GM21825 (cell line): ENCODE data around the gene BRD1.

Source experiments
- ATAC-seq: cut with Tn5 transposase; IDR thresholded peaks from one replicate; pipeline ENCODE4 v1.9.1; 2021; ENCODE audit warnings: mild to moderate bottlenecking, moderate library complexity; ENCODE audit not compliant: unreplicated experiment

BRD1 gene

DNA sequence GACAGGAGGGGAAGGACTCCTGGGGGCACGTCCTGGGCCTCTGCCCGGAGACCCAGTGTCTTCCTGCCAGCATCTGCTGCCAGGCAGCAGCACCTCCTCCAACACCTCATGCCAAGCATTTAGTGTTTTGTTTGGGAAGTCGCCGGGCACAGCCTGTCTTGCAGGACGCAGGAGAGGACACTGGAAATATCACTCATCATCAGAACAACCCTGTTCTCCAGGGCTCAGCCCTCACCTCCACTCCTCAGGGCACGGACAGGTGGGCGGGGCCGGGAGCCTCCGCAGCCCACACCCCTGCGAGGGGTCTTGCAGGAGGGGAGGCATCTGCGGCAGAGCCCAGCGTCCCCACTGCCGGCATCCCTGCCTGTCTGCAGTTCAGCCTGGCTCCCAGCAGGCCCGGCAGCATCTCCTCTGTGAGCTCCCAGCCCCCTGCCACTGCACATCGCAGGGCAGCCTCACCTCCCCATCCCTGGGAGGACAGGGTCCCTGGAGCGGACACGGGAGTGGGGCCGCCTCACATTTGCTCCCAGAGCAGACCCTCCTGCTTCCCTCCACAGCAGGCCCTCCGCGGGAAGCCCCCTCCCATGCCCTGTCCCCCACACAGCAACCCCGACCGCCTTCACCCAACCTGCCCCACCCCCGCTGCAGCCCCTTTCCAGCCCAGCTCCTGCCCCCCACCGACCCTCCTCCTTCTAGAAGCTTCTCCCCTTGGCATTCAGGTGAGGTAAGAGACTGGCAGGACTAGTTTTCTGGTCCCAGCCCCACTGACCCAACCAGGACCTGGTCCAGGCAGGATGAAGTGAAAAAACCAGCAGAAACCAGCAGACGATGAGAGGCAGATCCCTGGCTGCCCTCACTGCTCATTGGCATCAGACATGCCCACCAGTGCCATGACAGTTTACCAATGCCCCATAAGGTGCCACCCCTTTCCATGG is 72.7 kb downstream of the BRD1 start:
- ATAC-seq: no peak

DNA sequence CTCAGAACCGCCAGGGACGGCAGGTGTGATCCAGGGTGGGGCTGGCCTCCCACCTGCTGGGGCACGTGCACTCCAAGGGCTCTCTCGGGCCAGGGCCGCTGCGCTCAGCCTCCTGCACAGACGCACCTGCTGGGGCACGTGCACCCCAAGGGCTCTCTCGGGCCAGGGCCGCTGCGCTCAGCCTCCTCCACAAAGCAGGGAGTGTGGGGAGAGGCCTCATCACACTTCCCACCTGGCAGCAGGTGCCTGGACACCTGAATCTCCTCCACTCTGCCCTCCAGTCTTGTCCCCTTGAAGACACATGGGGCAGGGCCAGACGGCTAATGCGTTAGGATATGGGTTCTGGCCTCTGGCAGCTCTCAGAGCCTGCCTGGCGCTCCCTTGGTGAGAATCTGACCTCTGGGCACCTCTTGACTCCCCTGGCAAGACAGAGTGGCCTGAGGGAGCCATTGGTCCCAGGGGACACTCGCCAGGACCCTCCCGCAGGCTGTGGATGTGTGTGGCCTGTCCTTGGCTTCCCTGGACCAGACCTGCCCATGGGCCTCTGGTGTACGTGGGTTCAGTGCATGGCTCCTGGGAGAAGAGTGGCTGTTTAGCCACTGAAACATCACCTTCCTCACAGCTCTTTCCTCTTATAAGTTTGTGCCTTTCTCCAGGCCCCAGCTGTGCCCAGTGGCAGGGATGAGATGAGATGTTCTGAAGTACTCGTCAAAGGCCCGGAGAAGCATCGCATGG is 73.5 kb downstream of the BRD1 start:
- ATAC-seq: no peak

DNA sequence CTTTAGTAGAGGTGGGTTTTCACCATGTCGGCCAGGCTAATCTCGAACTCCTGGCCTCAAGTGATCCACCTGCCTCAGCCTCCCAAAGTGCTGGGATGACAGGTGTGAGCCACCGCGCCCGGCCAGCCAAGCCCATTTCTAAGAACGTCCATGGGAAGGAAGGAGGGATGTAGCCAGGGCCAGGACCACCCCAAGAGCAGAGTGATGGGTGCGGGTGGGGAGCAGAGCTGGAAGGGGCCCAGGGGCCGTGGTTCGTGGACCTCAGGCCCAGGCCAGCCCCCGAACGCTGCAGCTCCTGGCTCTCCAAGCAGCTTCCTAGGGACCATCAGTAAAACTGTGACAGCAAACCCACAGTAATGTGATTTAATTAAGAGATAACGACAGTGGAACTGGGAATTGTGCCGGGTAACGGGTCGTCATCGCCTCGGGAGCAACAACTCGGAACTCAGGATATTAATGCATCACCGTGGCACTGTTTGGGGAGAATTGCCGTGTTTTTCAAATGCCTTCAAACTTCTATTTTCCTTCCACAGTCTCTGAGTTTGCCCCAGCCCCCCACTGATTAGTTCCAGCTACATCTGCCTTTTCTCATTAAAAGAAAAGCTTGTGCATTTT is 74.3 kb downstream of the BRD1 start:
- ATAC-seq: no peak

DNA sequence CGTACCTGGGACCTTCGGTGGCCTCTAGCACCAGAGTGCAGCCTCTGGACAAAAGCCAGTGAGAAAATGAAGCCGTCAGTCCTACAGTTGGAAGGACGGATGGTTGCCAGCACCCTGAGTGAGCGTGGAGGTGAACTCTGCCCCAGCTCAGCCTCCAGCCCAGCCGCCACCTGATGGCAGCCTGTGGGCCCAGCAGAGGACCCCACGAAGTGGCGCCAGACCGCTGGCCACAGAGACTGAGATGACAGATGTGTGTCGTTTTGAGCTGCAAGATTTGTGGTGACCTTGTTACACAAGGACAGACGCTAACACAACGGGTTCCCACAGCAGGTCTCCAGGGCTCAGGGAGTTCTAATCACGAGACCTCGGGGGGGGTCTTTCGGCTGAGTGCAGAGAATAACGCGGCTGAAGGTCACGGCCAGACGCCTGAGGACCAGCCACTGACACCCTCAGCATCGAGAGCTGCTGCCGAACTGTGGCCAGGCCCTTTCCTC is 75.0 kb downstream of the BRD1 start:
- no peak for ATAC-seq

DNA sequence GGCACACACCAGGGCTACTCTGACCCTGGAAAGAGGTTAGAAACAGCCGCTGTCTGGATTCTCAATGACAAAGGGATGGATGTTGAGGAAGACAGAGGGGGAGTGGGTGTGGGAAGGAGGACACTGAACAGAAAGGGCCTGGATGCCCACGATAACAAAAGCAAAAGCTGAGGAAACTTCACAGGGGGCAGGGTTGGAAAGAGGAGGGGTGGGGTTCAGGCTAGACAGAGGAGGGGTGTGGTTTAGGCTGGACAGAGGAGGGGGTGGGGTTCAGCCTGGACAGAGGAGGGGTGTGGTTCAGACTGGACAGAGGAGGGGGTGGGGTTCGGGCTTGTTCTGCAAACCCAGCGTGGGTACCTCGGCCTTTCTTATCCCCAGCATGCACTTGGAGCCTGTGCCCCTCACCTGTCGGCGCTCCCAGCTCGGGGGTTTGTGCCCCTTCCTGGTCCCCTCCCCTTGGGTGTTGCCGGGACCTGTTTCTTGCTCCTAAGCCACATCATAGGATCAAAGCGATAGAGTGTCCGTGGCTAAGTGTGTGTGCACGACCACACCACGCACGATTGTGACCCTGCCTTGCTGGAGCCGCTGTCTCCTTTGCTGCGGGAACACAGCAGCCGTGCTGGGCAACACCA is 75.6 kb downstream of the BRD1 start:
- no peak for ATAC-seq

DNA sequence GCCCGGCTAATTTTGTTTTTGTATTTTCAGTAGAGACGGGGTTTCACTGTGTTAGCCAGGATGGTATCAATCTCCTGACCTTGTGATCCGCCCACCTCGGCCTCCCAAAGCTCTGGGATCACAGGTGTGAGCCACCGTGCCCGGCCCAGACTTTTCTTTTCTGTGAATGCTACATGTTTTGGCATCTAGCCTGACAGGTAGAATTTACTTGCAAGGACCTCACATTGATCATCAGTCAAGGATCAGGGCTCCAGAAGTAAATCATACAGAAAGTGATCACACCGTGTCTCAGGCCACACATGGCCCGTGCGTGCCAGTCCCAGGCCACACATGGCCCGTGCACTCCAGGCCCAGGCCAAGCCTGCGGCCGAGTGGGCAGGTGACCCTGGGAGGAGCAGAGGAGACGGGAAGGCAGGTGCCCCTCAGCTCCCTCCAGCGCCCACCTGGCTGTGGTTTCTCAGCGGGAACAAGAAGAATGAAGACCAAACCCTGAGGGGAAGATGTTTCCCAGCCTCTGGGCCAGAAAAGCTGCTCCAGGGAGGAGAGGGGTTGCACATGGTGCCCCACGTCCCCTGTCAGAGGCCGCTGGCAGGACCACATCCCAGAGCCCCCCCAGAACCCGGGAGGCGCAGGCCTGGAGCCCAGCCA is 76.2 kb downstream of the BRD1 start:
- ATAC-seq: no peak

DNA sequence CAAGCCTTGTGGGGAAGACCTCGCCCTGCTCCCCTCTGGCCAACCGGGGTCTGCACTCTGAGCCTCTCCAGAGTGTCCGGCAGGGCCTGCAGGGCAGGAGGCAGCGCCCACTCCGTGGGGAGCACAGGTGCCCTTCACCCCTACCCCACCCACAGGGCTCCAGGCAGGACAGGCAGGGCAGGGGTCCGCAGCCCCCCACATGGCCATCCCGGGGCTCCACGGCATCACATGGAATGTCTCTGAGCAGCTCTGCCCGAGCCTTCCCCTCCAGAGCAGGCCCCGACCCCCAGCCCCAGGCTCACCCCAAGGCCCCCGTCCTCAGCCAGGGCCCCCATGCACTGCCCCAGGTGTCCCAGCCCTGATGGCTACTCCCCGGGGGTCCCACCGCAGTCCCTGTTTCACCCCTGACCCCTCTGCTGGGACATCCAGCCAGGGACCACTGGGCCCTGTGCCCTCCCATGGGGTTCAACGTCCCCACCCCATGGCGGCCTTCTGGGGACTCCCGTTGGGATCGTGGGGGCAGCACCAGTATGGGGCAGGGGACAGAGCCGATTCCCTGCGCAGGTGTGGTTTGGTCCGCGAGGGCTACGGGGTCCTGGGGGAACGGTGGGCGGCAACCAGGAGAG is 77.7 kb downstream of the BRD1 start:
- no peak for ATAC-seq

DNA sequence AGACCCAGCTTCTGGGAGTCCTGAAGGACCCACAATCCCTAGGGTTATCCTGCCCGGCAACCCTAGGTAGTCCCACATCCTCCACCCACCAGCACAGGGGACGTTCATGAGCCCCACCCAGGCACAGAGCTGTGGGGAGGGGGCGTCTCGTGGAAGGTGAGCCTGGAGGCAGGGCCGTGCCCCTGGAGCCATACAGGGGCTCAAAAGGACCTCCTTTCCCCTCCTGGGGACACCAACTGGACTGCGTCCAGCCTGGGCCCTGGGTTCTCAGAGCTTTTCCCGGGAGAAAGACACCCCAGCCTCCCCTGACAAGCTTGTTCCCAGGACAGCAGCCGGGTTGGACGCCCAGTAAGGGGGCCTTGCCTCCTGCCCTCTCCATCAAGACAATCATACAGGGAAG is 78.4 kb downstream of the BRD1 start:
- no peak for ATAC-seq

DNA sequence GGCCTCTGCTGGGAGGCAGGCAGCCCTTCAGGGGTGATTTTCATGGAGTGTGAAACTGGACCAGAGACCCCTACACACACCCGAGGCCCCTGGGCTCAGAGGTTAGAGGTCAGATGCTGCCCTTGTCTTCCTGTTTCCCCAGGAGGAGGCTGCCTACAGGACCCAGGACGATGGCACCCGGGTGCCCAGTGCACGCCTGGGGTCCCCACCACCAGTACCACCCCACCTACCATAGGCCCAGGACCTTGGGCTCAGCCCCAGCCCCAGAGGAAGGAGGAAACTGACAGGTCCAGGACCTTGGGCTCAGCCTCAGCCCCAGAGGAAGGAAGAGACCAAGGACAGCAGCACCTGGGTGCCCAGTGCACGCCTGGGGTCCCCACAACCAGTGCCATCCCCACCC is 79.2 kb downstream of the BRD1 start:
- no peak for ATAC-seq

DNA sequence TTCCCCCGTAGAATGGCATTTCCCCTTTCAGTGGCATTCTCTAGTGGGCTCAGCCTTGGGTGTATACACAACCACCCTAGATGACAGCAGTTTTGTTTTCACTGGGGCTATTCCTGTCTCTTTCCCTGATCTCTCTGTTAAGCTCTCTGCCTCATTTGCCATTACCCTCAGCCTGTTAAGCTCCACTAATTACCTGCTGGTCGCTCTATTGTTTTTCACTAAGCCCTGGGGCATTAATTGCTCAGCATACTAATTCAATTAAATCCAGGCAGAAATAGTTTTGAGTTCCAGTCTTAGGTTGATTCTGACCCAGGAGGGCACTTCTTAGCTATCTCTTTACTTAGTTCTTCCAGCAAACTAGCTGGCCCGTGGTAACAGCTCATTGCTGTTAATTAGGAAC is 80.0 kb downstream of the BRD1 start:
- no peak for ATAC-seq

DNA sequence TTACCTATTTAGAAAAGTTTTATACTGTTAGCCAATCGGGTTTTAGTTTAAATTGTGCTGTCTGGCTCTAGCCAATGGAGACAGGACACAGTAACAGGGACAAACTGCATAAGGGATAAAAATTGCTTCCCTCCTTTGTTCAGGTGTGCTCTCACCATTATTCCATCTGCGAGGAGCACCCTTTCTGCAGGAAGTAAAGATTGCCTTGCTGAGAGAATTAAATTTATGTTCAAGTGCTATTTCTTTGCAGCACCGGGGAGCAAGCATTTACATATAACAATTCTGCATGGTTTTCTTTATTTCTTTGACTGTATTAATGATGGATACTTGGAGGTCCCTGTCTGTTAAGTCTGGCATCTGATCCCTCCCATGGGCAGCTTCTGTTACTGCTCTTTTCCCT is 80.5 kb downstream of the BRD1 start:
- ATAC-seq: no peak

DNA sequence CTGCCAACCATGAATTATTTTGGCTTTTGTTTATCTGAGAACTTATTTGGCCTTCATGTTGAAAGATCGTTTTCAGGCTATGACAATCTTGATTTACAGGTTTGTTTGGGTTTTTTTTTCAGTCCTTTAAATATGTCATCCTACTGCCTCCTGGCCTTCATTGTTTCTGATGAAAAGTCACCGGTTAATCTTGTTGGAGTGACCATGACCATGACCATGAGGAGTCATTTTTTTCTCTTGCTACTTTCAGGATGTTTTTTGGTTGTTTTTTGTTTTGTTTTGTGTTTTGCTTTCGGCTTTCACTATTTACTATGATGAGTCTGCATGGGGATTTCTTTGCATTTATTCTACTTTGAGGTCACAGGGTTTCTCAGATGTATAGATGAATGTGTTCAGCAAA is 81.6 kb downstream of the BRD1 start:
- ATAC-seq: no peak

DNA sequence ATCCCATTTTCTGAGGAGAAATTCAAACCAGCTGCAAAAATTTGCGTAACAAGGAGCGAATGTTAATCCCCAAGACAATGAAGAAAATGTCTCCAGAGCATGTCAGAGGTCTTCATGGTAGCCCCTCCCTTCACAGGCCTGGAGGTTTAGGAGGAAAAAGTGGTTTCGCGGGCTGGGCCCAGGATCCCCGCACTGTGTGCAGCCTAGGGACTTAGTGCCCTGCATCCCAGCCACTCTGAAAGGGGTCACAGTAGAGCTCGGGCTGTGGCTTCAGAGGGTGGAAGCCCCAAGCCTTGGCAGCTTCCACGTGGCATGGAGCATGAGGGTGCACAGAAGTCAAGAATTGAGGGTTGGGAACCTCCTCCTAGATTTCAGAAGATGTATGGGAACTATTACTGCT is 87.4 kb downstream of the BRD1 start:
- ATAC-seq: no peak

DNA sequence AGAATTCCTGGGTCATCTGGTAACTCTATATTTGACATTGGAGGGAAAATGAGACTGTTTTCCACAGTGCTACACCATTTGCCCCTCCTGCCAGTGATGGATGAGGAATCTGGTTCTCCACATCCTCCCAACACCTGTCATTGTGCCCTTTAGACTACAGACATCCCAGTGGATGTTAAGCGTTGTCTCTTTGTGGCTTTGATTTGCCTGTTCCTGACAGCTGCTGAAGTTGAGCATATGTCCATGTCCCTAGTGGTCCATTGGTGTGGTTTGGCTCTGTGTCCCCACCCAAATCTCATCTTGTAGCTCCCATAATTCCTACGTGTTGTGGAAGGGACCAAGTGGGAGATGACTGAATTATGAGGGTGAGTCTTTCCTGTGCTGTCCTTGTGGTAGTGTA is 88.5 kb downstream of the BRD1 start:
- no peak for ATAC-seq

DNA sequence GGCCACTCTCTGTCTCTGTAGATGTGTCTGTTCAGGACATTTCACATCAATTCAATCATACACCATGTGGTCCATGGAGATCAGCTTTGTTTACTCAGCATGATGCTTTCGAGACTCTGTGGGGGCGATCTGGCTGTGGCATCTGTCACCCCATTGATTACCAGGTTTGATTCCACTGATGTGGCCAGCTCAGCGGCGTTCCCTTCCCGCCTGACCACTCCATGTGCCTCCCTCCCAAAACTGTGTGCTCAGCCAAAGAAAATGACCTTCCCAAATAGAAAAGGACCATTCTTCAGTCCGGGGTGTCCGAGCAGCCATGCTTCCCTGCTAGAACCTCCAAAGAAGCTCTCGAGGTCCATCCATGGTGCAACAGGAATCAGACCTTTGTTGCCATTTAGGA is 89.1 kb downstream of the BRD1 start:
- no peak for ATAC-seq

DNA sequence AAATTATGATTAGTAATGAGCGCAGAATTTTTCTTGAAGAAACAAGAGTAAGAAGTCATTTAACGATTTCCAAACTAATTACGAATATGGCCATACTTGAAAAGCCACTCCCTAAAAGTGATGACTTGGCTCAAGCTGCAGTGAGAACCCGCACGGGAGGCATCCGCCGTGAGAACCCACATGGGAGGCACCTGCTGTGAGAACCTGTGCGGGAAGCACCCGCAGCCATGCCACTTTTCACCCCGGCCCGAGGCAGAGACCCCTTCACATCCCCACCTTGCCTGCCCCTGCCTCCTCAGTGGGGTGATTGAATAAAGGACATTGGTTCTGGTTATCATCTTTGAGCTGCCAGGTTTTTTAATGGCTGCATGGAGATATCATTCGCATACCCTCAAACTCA is 89.7 kb downstream of the BRD1 start:
- ATAC-seq: no peak

DNA sequence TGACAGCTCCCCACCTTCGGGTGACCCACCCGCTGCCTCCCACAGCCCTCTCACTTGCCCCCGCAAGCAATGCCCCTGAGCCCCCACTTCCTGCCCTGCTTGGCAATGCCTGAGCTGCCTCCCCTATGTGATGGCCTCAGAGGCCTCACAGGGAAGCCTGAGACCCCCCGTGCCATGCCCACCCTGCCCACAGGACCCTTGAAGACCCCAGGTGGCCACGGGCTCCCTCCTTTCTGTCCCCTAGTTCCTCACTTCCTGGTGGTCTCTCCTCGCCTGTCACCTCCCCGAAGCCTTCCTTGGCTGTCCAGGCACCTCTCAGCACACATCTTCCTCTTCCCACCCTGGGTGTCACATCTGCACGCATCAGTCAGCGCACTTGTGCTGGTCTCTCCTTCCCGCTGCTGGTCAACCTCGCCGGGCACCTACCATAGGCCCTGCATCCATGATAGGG is 90.5 kb downstream of the BRD1 start:
- no peak for ATAC-seq

DNA sequence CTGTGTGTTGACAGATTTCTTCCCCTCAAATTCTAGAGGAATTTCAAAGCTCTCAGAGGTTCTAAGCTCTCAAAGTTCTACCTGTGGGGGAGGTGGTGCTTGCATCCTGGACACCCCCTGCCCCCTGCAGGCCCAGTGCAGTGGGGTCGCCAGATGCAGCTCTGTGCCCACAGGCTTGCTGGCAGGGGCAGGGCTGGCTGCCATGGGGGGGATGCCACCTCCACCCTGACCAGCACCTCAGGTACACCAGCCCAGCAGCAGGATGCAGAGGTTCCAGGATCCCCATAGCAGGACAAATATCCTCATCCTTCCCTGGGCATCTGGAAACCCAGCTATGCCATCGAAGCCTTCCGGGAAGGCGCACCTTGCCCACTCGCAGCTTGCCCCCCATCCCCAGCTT is 91.1 kb downstream of the BRD1 start:
- no peak for ATAC-seq

DNA sequence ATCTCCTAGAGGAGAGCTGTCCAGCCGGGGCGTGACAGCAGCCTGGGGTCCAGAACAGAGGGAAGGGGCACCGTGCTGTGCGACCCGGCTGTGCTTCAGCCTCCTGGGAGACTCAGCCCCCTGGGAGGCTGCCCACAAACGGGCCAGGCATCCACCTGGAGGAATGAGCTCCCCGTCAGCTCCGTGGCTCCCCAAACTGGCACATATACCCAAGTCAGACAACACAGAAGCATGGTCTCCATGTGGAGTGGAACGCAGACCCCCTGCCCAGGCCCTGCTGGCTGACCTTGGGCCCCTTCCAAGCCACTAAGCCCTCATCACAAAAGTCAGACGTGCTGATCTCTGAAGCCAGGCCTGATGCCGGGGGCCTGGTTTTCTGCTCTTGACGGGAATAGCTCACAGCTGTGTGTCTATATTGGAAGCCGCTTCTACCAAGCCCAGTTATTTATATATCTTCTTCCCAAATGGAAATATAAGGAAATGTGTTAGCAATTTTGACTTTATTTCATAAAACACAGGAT is 91.7 kb downstream of the BRD1 start:
- no peak for ATAC-seq

DNA sequence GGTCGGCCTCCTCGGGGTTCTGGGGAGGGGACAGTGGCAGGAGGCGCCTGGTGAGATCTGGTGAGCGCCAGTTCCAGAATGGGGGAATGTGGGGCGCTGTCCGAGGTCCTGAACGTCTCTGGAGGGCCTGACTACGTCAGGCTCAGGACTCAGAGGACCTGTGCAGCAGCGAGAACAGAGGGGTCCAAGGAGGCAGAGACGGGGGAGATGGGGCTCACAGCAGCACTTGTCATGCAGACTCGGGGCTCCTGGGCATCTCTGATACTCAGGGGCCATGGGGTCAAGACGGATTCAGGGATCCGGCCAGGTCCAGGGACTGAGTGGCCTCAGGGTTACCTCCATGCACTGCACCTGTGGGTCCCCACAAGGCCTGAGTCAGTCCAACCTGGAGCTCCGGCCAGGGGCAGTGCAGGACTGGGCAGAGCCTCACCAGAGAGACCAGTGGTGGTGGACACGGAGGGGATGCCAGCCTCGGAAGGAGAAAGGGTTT is 92.2 kb downstream of the BRD1 start:
- ATAC-seq: no peak
